Mammary epithelial cell (primary cell): ENCODE results near the gene CISD3.

Experiments used
- EZH2 ChIP-seq: IDR thresholded peaks from 2 replicates; pipeline ENCODE4 v1.6.1; 2012; ENCODE audit warnings: low read length, inconsistent platforms, borderline replicate concordance
- TF ChIP-seq, protein P1 (sequence below), 2 donors: IDR thresholded peaks in 1 of 2; conservative IDR thresholded peaks in 1 of 2; 2 replicates each; pipeline ENCODE4 v1.5.1; 2011 to 2012; ENCODE audit warnings: inconsistent platforms in 2 of 2, low read length in 2 of 2, mild to moderate bottlenecking in 2 of 2, control low read depth in 1 of 2, low read depth in 1 of 2; ENCODE audit not compliant: insufficient read depth in 1 of 2; ENCODE audit errors: extremely low read depth in 1 of 2

DNA sequence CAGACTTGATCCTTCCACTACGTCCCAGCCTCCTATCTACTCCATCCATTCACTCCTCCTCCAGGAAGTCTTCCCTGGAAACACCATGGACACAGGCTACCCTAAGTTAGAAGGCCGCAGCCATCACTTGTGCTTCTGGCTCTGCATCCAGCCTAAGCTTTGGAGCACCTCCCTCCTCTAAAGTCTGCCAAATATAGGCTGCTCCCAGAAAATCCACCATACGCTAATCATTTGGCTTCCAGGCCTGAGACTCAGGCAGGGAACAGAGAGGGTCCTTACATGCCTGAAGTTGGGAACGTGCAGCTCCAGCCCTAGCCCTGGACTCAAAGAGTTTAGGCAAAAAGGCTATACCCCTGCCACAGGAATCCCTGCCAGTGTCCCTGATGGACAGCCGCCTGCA, 11.3 kb downstream of the CISD3 start:
- TF ChIP-seq, protein P1, sequence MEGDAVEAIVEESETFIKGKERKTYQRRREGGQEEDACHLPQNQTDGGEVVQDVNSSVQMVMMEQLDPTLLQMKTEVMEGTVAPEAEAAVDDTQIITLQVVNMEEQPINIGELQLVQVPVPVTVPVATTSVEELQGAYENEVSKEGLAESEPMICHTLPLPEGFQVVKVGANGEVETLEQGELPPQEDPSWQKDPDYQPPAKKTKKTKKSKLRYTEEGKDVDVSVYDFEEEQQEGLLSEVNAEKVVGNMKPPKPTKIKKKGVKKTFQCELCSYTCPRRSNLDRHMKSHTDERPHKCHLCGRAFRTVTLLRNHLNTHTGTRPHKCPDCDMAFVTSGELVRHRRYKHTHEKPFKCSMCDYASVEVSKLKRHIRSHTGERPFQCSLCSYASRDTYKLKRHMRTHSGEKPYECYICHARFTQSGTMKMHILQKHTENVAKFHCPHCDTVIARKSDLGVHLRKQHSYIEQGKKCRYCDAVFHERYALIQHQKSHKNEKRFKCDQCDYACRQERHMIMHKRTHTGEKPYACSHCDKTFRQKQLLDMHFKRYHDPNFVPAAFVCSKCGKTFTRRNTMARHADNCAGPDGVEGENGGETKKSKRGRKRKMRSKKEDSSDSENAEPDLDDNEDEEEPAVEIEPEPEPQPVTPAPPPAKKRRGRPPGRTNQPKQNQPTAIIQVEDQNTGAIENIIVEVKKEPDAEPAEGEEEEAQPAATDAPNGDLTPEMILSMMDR (conservative IDR thresholded peaks at IDR 0.05 in 1 of 2, IDR thresholded peaks at IDR 0.05 in 1 of 2; ENCODE audit: extremely low read depth in 1 of 2, insufficient read depth in 1 of 2, low read depth in 1 of 2, low read length in 2 of 2), result no peak
- no peak for TF ChIP-seq EZH2
